ENCODE results near the gene POLL.
"Not testable (repeated sequence)": the region's sequence is repeated elsewhere in the genome, so short reads cannot be mapped to it uniquely, and the experiment has no call there.

POLL gene

GRCh38 chr10:101611096-101611905 lies 23.2 kb upstream of the POLL start:
- no peak for DNase-seq (ENCODE audit: low spot score)

- no peak for DNase-seq (ENCODE audit: low spot score)
Observed at GRCh38 chr10:101609481-101609880, 21.4 kb upstream of the POLL start.

DNA sequence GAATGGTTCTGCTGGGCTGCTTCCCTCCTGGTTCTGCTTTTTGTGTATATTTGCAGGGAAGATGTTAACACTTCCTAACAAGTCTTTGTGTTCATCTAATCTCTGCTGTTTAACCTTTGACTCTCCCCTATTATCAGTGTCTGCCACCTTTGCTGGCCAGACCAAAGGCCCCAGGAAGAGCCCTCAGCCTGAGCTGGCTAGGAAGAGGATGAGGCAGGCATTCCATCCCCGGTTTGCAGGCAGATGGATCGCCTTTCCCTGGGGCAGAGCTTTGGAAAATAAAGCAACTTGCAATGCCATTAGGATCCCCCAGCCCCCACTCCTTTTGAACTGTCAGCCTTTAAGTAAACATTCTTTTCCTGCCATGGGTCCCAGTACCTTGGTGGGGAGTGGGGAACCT lies 19.1 kb upstream of the POLL start:
- no peak for DNase-seq (ENCODE audit: low spot score)

GRCh38 chr10:101602761-101603398 lies 14.8 kb upstream of the POLL start:
- peak; percentile 93 for DNase-seq (ENCODE audit: low spot score)

GRCh38 chr10:101601541-101601940 lies 13.5 kb upstream of the POLL start:
- peak; percentile 66 for DNase-seq (ENCODE audit: low spot score)

- DNase-seq (ENCODE audit: low spot score): no peak
Observed at GRCh38 chr10:101597091-101597900, 9.2 kb upstream of the POLL start.

GRCh38 chr10:101595591-101596433 lies 7.8 kb upstream of the POLL start:
- DNase-seq (ENCODE audit: low spot score): no peak

DNA sequence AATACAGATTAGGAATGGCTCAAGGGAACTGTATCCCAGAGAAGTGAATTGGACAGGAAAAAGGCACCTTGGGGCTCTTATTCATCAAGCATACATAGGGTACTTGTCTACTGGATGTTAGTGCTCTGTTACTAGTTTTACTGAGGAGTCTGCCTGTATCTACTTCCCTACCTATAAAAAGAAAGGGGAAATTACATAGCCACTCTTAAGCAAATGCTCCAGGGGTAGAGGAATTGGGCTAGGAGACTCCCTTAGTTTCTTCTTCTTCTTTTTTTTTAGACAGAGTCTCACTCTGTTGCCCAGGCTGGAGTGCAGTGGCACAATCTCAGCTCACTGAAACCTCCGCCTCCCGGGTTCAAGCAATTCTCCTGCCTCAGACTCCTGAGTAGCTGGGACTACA lies 5.3 kb upstream of the POLL start:
- DNase-seq (ENCODE audit: low spot score): not testable (repeated sequence)

- peak; percentile 81 for DNase-seq (ENCODE audit: low spot score)
Observed at GRCh38 chr10:101588879-101589278, 822 bp upstream of the POLL start.

- no peak for DNase-seq (ENCODE audit: low spot score)
Observed at GRCh38 chr10:101585841-101586240, 2.2 kb downstream of the POLL start.

DNA sequence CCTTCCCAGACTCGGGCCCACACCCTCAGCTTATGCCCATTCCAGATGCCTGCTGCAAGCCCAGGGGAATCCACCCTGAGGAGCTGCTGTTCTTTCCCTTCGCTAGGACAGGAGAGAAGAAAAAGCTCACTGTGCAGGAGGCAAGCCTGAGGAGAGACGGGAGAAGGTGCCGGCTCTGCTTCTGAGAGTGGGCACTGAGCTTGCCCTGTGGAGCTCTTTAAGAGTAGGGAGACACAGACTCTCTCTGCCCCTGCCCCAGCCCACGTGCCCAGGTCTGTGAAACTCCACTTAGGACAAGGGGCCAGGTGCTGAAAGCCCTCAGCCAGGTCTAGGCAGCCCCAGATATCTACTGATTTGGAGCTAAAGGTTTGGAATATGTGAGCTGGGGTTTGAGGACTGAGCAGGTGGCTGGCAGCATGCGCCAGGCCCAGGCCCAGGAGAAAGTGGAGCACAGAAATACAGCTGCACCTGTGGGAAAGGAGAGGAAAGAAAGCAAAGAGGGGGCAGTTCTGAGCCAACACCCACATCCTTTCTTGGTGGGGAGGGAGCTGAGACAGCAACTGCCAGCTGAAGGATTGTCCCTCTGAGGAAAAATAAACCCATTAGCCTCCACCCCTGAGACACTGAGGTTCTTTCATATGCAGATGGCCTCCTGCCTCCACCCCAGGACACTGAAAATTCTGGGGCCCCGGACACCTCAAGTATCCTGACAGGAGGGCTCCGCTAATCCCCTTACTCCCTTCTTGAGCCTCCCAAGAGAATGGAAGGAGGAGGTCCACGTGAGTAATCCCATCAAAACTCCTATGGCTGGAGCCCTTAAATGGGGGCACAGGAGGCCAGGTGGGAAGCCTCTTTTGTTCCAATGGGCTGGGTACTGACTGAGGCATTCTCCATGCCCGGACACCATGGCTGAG lies 7.3 kb downstream of the POLL start:
- DNase-seq (ENCODE audit: low spot score): no peak

- no peak for DNase-seq (ENCODE audit: low spot score)
Observed at GRCh38 chr10:101579516-101579870, 8.6 kb downstream of the POLL start.

- no peak for DNase-seq (ENCODE audit: low spot score)
Observed at GRCh38 chr10:101578803-101579515, 9.1 kb downstream of the POLL start.

GRCh38 chr10:101578192-101578591 lies 9.9 kb downstream of the POLL start:
- no peak for DNase-seq (ENCODE audit: low spot score)

GRCh38 chr10:101577121-101577871 lies 10.8 kb downstream of the POLL start:
- DNase-seq (ENCODE audit: low spot score): no peak

DNA sequence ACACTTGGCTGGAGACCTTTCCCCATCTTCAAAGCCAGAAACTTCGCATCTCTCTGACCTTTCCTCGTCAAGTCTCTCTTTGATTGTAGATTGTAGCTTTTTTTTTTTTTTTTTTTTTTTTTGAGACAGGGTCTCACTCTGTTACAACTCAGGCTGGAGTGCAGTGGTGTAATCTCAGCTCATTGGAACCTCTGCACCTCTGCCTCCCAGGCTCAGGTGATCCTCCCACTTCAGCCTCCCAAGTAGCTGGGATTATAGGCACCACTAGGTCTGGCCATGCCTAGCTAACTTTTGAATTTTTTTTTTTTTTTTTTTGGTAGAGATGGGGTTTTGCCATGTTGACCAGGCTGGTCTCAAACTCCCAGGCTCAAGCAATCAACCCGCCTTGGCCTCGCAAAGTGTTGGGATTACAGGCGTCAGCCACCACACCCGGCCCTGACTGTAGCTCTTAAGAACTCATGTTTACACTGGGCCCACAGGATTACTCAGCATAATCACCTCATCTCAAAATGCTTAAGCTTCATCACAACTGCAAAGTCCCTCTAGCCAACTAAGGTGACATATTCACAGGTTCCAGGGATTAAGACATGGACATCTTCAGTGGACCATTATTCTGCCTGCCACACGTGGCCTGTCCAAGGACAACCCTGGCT lies 11.7 kb downstream of the POLL start:
- DNase-seq (ENCODE audit: low spot score): peak; percentile 94

GRCh38 chr10:101575580-101576210 lies 12.4 kb downstream of the POLL start:
- peak; percentile 93 for DNase-seq (ENCODE audit: low spot score)

GRCh38 chr10:101575091-101575490 lies 13.0 kb downstream of the POLL start:
- peak; percentile 65 for DNase-seq (ENCODE audit: low spot score)
